NCI-H1436 (cell line): Measurements from ENCODE around the gene ATXN1.
"Not testable (repeated sequence)": the region's sequence is repeated elsewhere in the genome, so short reads cannot be mapped to it uniquely, and the experiment has no call there.

Experiments
- DNase-seq: peaks from one replicate; lab custom pipeline; 2025; lab: John Stamatoyannopoulos, UW

ATXN1 gene

DNA sequence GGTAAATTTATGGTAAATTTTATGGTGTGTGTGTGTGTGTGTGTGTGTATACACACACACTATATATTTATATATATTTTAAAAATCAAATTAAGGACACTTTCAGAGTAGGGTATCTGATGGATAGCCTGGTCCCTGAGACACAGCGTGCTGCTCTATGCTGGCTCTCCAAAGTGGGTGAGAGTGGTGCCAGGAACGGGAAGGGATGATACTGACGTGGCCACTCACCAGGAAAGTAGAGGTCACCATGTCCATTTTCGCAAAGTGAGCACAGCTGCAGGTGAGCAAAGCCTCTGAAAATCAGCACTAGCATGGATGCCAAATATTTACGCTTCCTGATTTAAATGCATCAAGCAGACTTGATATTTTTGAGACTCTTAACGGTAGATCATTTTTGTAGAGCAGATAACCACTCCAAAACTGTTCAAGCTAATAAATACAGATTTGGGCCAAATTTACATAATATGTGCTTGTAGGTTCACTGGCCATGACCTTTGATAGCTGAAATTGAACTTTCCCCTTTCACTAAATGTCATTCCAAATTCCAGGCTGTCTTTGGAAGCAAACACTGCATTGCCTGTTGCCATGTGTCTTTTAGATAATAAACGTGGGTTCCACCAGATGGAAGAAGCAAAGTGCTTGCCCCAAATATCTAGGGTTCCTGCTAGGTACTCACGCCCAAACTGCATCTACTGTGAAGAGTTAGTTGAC, 116.6 kb downstream of the ATXN1 start:
- no peak for DNase-seq

DNA sequence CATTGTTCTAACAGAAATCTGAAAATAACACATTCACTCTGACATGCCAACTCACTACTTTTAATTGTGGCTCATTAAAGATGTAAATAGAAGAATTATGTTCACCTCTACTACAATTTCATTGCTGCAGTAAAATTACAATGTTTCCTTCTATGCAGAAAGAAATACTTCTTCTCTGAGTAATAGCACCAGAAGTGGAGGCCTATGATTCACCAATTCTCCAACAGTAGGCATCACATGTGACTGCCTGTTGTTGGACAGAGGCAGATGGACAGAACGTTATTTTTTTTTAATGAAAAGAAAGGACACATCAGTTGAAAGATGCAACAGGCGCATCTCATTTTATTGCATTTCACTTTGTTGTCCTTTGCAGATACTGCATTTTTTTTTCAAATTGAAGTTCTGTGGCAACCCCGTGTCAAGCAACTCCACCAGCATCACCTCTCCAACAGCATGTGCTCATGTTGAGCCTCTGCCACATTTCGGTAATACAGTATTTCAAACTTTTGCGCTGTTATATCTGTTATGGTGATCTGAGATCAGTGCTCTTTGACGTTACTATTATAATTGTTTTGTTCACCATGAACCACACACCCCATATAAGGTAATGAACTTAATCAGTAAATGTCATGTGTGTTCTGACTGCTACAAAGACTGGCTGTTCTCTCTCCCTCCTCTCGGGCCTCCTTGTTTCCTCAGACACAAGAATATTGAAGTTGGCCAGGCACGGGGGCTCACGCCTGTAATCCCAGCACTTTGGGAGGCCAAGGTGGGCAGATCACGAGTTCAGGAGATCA, 121.4 kb downstream of the ATXN1 start:
- DNase-seq: no peak

DNA sequence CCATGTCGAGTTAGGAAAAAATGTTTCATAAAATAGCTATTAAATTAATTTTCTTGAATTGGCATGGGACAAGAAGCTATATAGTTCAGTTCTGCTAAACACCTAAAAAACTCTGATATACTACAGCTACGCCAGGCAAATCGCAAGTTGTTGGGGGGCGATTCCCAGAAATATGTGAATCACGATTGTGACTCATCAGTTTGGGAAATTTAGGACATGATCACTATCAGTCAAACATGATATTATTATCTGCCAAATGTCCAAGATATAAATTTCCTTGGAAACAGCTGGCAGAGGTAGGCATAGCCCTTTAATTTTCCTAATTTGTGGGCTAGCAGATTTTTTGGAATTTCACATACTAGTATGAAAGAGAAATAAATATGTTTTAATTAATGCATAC, 123.6 kb downstream of the ATXN1 start:
- DNase-seq: no peak

DNA sequence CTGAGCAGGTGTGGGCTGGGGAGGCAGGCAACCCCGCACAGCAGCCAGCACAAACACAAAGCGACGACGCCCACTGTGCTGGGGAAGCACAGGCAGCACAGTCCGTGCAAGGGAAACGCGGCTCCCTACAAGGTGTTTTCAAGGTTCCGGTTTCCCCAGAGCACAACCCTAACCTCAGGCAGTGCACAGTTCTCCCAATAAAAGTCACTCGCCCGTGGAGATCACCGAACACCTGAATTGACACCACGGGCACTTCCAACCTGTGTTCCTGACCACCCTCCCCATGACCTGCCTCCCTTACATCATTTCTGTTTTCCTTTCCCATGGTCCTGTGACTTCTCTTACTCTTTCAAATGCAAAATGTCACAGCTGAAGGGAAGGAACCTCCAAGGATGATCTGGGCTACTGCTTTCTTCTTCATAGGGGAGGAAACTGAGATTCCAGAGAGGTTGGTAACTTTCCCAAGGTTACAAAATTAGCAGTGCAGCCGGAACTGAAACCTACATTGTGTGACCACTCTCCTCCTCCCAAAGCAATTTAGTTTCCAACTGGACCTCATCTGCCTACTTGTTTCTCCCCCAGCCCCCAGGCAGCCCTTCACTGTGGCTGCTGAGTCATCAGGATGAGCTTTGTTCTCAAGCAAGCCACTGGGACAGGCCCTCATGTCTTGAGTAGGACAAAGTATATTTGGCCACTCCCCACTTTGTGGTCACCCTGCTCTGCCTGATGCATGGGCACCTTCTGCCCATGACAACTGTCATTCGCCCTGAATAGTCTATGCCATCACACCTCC, 125.3 kb downstream of the ATXN1 start:
- DNase-seq: no peak

DNA sequence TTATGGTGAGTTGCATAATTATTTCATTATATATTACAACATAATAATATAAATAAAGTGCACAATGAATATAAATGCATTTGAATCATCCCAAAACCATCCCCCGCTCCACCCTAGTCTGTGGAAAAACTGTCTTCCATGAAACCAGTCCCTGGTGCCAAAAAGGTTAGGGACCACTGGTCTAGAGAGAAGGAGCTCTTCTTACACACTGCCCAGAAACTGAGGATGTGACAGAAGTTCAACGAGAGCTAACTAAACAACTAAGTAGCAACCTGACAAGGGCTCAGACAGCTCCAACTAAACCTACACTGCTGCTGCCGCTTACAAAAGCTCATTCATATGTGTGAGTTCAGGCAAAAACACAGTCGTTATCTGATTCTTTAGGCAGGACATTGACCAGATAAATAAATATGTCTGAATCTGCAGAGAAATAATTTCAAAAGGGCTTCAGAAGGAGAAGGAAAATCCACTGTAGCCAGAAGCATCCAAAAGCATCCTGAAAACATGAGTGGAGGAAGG, 125.9 kb downstream of the ATXN1 start:
- DNase-seq: no peak

DNA sequence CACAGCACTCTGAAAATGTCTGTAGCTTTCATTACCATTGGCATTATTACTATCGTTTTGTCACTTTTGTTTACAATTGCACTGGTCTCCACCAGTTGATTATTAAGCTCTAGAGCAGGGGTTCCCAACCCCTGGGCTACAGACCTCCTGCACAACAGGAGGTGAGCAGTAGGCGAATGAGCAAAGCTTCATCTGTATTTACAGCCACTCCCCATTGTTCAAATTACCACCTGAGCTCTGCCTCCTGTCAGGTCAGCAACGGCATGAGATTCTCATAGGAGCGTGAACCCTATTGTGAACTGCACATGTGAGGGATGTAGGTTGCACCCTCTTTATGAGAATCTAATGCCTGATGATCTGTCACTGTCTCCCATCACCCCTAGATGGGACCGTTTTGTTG, 126.4 kb downstream of the ATXN1 start:
- no peak for DNase-seq

DNA sequence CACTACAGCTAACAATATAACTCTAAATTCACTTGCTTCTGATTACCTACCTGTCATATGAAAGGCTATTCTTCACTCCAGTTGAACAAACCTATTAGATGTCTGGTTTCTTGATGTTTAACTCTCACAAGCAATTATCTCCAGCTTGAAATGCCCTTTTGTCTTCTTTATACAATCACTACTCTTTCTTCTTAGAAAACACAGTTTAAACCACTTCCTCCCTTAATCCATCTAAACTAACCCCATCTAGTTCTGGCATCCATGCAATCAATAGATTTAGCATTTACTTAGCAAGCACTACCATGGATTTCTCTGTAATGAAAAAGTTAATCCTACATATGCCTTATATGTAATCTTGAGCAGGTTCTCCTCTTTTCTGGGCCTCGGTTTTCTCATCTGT, 127.3 kb downstream of the ATXN1 start:
- DNase-seq: no peak

DNA sequence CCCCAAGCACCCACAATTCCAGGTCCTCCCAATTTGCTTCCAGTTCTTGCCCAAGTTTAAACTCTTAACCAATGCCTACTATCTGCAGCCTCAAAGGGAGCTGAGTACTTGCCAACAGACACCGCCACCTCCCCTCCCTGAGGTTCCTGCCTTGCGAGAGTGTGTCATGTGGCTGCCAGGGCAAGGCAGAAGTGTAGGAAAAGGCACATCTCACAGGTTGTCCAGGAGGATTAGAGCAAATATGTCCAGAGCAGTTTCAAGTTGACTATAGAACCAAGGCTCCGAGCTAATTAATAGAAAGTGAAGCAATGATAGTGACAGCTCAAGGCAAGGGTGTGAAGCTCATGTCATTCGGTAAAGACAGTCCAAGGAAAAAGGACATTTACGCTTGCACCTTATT, 127.8 kb downstream of the ATXN1 start:
- DNase-seq: no peak

DNA sequence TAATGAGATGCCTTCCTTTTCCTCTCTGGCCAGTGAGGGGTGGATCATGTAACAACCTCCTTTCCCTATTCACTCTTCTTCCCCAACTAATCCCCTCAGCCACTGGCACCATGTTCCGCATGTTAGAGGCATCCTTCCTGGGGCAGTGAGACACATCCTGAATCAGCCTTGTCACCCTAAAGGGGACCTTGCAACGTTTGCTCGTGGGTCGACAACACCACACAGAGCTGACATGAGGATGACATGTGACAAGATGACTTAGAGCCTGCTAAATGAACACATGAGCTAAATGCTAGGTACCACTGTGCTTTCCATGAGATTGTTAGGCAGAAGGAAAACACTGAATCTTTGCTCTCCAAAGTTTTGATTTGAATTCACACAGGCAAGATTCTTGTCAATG, 129.2 kb downstream of the ATXN1 start:
- DNase-seq: no peak

DNA sequence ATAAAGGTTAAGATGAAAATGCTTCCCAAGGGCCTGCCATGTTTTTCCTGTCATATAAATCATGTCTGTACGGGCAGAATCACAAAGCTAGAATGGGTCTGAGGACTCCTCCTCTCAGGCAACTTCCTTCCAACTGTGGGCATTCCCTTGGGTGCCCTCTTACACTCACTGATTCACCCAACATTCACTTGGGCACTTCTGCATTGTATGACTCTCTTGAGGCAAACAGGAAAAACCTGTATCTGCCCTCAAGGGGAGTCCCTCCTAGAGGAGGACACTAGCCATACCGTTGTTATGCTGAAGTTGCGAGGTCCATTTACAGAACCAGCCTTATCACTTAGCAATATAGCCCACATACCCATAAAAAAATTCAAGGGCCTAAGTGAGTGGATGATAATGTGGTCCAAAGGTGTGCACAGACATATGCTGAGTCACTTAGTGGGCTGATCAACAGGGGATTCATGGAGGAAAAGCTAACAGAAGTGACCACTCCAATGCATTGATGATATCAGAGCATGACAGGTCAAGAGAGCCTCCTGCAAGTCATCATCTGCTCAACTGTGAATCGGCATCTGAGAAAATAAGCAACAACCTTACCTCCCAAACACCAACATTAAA, 131.1 kb downstream of the ATXN1 start:
- no peak for DNase-seq

DNA sequence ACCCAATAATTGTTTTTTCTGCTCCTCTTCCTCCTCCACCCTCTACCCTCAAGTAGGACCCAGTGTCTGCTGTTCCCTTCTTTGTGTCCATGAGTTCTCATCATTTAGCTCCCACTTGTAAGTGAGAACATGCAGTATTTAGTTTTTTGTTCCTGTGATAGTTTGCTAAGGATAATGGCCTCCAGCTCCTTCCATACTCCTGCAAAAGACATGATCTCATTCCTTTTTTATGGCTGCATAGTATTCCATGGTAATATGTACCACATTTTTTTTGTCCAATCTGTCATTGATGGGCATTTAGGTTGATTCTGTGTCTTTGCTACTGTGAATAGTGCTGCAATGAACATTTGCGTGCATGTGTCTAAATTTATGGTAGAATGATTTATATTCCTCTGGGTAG, 132.7 kb downstream of the ATXN1 start:
- not testable (repeated sequence) for DNase-seq

DNA sequence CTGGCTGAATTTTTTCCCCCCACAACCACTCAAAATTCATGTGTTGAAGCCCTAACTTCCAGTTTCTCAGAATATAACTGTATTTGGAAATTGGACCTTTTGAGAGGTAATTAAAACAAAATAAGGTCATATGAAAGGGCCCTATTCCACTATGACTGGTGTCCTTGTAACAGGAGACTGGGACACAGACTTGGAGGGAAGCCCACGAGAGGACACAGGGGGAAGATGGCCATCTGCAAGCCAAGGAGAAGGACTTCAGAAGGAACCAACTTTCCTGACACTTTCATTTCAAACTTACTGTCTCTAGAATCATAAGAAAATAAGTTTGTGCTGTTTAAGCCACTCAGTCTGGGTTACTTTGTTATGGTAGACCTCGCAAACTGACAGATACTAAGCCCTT, 134.6 kb downstream of the ATXN1 start:
- no peak for DNase-seq

DNA sequence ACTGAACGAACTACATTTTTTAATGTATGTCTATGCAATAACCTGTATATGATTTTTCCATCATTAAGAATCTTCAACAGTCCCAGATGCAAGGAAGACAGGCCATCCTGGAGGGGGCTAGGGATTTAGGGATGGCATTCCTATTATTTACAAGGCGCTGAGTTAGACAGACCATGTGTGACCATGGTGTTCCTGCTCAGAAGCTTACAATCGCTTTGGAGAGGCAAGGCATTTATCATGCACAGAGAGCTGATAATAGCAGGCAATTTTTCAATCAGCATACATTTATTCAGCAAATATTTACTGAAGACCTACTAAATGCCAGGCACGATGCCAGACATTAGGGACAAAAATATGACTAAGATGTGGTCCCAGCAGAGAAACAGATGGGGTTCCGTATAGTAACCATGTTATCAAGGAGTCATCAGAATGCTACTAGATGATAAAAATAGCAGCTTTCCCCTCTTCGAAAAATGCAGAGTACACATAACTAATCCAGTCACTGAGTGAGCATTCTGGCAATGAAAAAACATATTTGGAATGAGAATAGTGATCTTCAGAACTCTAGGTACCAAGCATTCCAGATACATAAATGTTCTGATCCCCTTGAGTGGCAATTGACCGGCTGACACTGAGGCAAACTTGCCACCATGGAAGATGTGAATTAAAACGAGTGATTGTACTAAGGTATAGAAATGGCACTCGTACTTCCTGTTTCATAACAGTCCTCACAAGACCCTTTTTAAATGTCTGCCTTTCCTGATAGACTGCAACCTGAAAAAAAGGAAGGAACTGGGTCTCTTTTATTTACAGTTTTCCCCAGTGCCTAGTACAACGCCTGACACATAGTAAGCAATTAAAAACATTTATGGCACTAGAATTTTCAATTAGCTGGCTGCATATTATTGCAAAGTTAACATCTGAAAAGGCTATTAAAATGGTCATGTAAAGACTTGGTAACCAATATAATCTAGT, 135.7 kb downstream of the ATXN1 start:
- peak; percentile 71 for DNase-seq

DNA sequence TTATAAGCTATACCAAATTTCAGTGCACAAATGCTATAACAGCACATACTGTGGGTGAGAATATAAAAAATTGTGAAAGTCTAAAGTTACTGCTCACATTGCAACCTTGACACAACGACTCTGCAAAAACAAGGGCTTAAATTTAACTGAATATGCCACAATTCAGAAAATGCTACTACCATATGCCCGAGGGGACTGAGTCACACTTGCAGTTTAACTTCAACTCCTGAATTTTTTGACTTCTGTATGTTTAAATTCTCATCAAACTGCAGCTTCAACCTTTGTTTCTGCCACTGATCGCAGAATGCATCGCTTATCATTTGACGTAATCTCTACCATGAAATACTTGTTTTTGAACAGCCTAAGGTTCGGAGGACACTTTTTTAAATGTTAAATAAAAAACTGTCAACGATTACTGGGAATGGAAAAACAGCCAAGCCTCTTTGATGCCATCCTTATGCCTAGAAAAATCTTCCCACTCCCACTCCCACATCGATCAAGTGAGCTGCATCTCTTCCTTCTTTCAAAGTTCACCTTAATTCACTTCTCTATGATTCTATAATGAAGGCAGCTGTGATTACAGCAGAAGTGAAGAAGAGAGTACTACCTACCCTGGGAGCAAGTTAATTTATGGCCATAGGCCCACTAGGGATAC, 136.5 kb downstream of the ATXN1 start:
- DNase-seq: no peak

DNA sequence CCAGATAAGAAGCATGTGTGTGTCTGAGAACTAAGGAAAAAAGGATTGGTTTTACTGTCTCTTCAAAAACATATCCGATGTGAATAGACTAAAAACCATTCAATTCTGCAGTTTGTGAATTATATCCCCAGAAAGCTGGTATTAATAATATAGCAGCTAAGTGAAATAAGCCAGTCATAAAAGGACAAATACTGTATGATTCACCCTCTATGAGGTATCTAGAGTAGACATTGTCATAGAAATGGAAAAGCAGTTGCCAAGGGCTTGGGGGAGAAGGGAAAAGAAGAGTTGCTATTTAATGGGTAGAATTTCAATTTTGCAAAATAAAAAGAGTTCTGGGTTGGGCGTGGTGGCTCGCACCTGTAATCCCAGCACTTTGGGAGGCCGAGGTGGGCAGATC, 137.5 kb downstream of the ATXN1 start:
- DNase-seq: no peak

DNA sequence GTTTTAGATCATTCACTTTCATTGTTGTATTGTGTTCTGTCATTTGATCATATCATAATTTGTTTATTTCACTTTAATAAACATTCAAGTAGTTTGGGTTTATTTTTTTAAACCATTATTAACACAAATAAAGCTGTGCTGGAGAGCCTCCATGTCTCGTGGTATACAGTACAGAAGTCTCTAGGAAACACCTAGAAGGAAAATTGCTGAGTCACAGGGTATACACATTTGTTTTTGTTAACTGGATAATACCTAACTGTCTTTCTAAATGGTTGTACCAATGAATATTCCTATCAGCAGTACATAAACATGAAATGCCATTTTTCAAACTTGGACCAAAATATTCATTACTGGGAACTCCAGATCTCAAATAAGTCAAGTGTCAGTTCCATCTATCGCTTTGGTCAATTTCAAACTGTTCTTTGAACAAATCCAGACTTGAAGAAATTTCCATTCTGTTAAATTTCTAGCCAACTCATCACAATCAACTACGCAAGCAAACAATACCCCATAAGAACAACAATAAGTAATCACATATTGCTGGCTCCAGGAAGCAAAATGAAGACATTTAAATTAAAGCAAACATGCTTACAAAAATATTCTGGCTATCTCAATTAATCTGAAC, 138.1 kb downstream of the ATXN1 start:
- DNase-seq: no peak

DNA sequence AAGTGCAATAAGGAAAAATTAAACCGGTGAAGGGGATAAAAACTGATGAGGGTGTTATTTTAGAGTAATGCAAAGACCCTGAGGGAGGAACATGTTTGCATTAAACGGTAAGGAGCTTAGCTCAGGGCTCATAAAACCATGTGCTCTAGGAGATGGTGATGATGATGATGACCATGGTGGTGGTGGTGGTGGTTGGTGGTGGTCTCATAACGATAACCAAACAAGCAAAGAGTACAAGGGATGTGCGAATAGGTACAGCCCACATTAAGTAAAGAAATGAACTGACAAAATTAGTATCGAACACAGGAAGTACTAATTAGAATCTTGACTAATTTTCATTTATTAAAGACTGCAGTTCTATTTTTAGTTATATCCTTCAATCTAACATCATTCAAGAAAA, 139.1 kb downstream of the ATXN1 start:
- DNase-seq: no peak

DNA sequence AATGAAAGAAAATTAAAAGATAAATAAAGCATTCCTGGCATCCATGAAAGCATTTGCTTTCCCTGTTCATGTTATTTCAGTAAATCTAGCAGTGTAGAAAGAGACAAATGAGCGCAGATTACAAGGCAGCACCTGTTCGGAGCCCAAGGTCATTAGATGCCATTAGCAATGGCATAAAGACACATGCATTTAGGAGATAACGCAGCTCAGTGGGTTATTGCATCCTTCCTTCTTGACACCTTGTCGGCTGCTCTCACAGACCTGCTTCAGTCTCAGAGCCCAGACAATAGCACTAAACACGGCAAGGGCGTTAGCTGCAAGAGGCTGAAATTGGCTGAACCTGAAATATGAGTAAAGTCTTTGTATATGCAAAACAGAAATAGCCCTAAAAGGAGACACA, 140.3 kb downstream of the ATXN1 start:
- DNase-seq: peak; percentile 43

DNA sequence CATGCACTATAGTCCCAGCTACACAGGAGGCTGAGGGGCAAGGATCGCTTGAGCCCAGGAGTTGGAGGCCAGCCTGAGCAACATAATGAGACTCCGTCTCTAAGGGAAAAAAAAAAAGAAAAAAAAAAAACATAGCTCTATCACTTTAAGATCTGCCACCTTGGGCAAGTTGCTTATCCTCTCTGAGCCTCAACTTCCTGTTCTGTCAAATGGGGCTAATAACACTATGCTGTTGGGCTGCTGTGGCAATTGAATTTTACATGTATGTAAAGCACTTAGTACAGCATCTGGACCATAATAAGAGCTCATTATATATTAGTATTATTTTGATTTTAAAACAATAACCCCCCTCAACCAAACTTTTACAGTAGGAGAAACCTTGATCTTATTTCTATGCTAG, 141.5 kb downstream of the ATXN1 start:
- no peak for DNase-seq

DNA sequence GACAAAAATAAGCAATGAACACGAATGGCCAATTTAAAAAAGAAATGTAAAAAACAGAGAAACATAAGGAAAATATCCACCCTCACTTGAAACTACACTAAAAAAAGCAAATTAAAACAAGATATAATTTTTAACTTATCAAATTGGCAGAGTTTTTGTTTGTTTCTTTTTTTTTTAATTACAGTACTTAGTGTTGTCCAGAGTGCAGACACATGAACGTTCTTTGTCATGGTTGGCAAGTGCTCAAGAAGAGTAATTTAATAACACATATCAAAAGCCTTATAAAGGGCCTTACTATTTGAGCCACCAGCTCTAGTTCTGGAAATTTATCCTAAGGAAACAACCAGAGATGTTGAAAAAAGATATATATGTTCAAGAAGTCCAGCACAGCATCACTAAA, 142.3 kb downstream of the ATXN1 start:
- DNase-seq: no peak
